Lower leg skin (tissue), 4 donors: ENCODE measurements around the gene CD93. TPM values are rescaled to one million over a fixed set of nuclear protein-coding genes. Genes with fewer than 3 reads are reported as not detected.

Source experiments
- DNase-seq, 2 donors: peaks; one replicate each; pipeline ENCODE4 v3.0.0-alpha.2; 2019; ENCODE audit warnings: low spot score in 2 of 2
- H3K4me3 ChIP-seq: fragments of 200-600 bp; sonication (generic); 2 replicates; pipeline ENCODE4 v1.5.1; 2017; ENCODE audit warnings: mild to moderate bottlenecking, low read depth; ENCODE audit not compliant: poor library complexity, severe bottlenecking
- POLR2A ChIP-seq, 2 donors: fragments of 450-650 bp; IDR thresholded peaks; one replicate each; pipeline ENCODE4 v1.6.1; 2016 to 2017; ENCODE audit warnings: antibody characterized with exemption in 2 of 2, mild to moderate bottlenecking in 1 of 2, moderate library complexity in 1 of 2
- WGBS, 2 donors: methylation state at CpG; one replicate each; pipeline ENCODE4 v1.1.5; 2018; 5-methylcytosine and 5-hydroxymethylcytosine counted together
- intact Hi-C: fragments of 100-400 bp; cut with DNase I; formaldehyde crosslinking; loops from one replicate; pipeline ENCODE4 v1.15.0; 2023; ENCODE audit warnings: low total_unique reads
- total RNA-seq, 4 donors: library from RNA; depleted of rRNA; stranded (reverse); fragments of >200 nt; gene quantifications; one replicate each; pipeline ENCODE4 v1.1.0, GENCODE V29; 2016
- TF ChIP-seq, protein P1 (sequence below), 3 donors: fragments of 450-650 bp; IDR thresholded peaks; one replicate each; pipeline ENCODE4 v1.5.1; 2016; ENCODE audit warnings: antibody characterized with exemption in 3 of 3, mild to moderate bottlenecking in 3 of 3, moderate library complexity in 2 of 3

The CD93 gene
- total RNA-seq, 4 donors from 2014 or later, result 12.6 to 44.3 (median 18.2) TPM

DNA sequence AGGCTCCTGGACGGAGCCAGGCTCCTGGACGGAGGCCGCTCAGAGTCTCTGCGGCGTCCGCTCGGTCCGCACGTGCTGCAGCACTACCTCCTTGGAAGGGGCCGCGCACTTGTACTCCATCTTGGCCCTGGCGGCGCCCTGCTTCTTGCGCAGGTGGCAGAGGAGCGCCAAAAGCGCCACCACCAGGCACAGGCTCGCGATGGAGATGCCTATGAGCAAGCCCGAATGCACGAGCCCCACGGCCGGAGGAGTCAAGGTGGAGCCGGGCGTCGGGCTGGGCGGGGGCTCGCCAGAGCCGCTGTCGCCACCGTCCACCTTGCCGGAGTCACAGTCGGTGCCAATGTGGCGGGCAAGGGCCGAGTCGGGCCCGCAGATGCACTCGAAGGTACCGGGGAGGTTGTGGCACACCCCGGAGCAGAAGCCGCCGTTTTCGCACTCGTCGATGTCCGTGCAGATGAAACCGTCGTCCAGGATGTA lies 38.3 kb downstream of the CD93 start:
- WGBS, 2 donors, result 39 to 40% methylated on average over 43 to 47 of the region's 47 CpGs
- TF ChIP-seq, protein P1, sequence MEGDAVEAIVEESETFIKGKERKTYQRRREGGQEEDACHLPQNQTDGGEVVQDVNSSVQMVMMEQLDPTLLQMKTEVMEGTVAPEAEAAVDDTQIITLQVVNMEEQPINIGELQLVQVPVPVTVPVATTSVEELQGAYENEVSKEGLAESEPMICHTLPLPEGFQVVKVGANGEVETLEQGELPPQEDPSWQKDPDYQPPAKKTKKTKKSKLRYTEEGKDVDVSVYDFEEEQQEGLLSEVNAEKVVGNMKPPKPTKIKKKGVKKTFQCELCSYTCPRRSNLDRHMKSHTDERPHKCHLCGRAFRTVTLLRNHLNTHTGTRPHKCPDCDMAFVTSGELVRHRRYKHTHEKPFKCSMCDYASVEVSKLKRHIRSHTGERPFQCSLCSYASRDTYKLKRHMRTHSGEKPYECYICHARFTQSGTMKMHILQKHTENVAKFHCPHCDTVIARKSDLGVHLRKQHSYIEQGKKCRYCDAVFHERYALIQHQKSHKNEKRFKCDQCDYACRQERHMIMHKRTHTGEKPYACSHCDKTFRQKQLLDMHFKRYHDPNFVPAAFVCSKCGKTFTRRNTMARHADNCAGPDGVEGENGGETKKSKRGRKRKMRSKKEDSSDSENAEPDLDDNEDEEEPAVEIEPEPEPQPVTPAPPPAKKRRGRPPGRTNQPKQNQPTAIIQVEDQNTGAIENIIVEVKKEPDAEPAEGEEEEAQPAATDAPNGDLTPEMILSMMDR (IDR thresholded peaks at IDR 0.05), result no peak
- TF ChIP-seq POLR2A (IDR thresholded peaks at IDR 0.05), result no peak
- intact Hi-C loops, result loop anchor here (5.0 to 10.0 kb wide), 2 partner anchors 305 to 353 kb away; partner anchors contain the start of gene NXT1
- peak overlapping the region; percentile 36 for H3K4me3 ChIP-seq
- DNase-seq, result no peak

DNA sequence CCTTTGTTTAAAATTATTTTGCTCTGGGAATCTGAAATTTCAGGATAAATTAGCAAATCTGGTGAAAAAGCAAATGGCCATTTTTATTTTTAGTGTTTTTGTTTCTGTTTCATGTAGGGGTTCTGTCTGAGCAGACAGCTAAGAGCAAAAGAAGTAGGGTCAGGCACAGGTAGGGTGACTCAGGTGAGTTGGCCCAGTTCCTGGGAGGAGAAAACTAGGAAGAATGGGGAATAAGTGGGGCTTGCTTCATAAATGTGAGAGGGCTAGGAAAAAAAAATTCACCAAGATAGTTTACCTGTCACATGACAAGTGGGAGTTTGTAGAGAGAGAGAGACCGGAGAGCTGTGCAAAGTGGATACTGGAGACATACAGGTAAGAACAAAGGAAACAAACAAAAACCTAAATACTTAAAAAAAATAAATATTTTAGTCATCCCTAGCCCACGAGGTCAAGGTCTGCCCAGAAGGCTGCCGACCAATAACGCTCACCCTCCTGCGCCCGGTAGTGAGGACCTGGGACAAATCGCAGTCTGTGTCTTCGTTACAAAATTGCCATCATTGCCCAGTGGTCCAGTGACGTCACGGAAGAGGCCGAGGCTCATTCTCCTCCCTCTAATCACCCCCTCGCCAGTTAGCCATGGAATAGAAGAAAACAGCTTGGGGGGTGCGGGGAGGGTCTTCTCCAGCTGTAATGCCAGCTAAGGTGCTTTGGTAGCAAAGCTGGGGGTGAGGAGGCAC lies 39.0 kb downstream of the CD93 start:
- WGBS, 2 donors, result 61 to 69% methylated on average over 13 of the region's 13 CpGs
- H3K4me3 ChIP-seq, result peak overlapping the region; percentile 36
- TF ChIP-seq POLR2A (IDR thresholded peaks at IDR 0.05), result no peak
- TF ChIP-seq, protein P1 (IDR thresholded peaks at IDR 0.05), result no peak
- intact Hi-C loops, result loop anchor here (5.0 to 10.0 kb wide), 2 partner anchors 305 to 352 kb away; partner anchors contain the start of gene NXT1
- no peak for DNase-seq

DNA sequence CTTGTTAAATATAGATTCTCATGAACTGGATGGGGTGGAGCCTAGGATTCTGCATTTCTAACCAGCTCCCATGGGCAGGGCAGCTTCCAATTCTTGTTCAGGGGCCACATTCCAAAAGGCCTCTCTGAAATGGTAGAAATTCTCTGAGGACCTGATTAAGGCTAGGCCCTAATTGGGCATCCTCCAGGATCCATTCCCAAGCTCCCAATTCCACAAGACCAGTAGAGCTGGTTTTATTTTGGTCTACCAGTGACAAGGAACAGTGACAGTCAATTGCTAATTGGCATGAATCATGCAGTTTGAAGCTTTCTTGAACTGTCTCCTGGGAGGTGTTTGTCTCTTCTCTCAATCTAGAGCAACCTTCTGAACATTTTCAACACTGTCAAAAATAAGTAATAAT lies 39.7 kb downstream of the CD93 start:
- TF ChIP-seq, protein P1 (IDR thresholded peaks at IDR 0.05), result no peak
- no peak for TF ChIP-seq POLR2A (IDR thresholded peaks at IDR 0.05)
- intact Hi-C loops, result loop anchor here (5.0 to 10.0 kb wide), 2 partner anchors 306 to 352 kb away; partner anchors contain the start of gene NXT1
- no peak overlapping the region for H3K4me3 ChIP-seq
- no peak for DNase-seq

DNA sequence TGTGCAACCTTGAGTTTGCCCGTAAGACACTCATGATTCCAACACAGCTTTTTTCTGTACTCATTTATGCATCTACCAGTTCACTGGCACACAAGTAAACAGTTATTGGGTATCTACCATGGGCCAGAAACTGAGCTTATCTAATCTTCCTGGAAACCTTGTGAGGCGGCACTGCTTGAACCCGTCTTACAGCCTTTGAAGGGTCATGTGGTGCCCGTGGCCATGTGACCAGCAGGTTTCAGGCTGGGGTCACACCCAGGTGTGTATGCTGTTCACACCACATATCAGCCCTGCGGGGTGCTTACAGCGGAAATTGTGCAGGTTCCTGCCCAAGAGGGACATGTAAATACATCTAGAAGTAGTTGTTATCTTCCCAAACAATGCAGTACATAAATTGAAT lies 42.7 kb downstream of the CD93 start:
- TF ChIP-seq, protein P1 (IDR thresholded peaks at IDR 0.05), result no peak
- TF ChIP-seq POLR2A (IDR thresholded peaks at IDR 0.05), result no peak
- intact Hi-C loops, result loop anchor here (10.0 kb wide), 1 partner anchor 349 kb away; no protein-coding TSS in a partner anchor
- no peak for DNase-seq
- 71 to 75% methylated on average over 6 of the region's 6 CpGs for WGBS, 2 donors
- no peak overlapping the region for H3K4me3 ChIP-seq

DNA sequence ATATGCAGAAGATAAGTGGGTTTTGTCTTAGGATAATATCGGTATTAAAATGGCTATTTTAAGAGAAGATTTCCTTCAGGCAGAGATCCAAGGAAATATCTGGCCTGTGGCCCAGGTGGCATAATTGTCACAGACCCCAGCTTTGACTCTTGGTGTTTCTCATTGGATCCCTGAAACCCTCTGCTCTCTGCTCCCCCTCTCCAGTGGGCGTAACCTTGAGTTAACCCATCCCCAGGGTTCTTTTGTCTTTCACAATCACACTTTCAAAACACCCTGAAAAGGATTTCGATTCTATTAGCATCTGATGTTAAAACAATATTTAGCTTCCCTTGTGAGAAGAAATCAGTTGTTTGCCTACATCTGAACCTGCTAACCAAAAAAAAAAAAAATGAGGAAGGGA lies 43.9 kb downstream of the CD93 start:
- WGBS, 2 donors, result 57 to 60% methylated on average over 3 of the region's 3 CpGs
- H3K4me3 ChIP-seq, result no peak overlapping the region
- intact Hi-C loops, result loop anchor here (10.0 kb wide), 1 partner anchor 347 kb away; no protein-coding TSS in a partner anchor
- no peak for DNase-seq
- TF ChIP-seq, protein P1 (IDR thresholded peaks at IDR 0.05), result no peak
- no peak for TF ChIP-seq POLR2A (IDR thresholded peaks at IDR 0.05)
